ENCODE data around the gene PROC.

PROC gene

GRCh38 chr2:127428057-127428814 is 10.0 kb downstream of the PROC start:
- DNase-seq (ENCODE audit: low read depth) = no peak
- H3K4me3 ChIP-seq (replicated peaks; ENCODE audit: low read depth, low read length) = no peak overlapping the region
- no peak for TF ChIP-seq CTCF (IDR thresholded peaks at IDR 0.05; ENCODE audit: low read length, missing control alignments)

- H3K4me3 ChIP-seq (replicated peaks; ENCODE audit: low read depth, low read length) = no peak overlapping the region
- no peak for TF ChIP-seq CTCF (IDR thresholded peaks at IDR 0.05; ENCODE audit: low read length, missing control alignments)
- no peak for DNase-seq (ENCODE audit: low read depth)
Measured at GRCh38 chr2:127428815-127429109, 10.5 kb downstream of the PROC start.

- no peak for TF ChIP-seq CTCF (IDR thresholded peaks at IDR 0.05; ENCODE audit: low read length, missing control alignments)
- DNase-seq (ENCODE audit: low read depth) = no peak
- no peak overlapping the region for H3K4me3 ChIP-seq (replicated peaks; ENCODE audit: low read depth, low read length)
Measured at GRCh38 chr2:127429291-127429690, 11.1 kb downstream of the PROC start.

- no peak for DNase-seq (ENCODE audit: low read depth)
- no peak for TF ChIP-seq CTCF (IDR thresholded peaks at IDR 0.05; ENCODE audit: low read length, missing control alignments)
- H3K4me3 ChIP-seq (replicated peaks; ENCODE audit: low read depth, low read length) = no peak overlapping the region
Measured at GRCh38 chr2:127429844-127430425, 11.7 kb downstream of the PROC start.

GRCh38 chr2:127431408-127432023 is 13.3 kb downstream of the PROC start:
- TF ChIP-seq CTCF (IDR thresholded peaks at IDR 0.05; ENCODE audit: low read length, missing control alignments) = no peak
- H3K4me3 ChIP-seq (replicated peaks; ENCODE audit: low read depth, low read length) = no peak overlapping the region
- DNase-seq (ENCODE audit: low read depth) = no peak

- no peak for TF ChIP-seq CTCF (IDR thresholded peaks at IDR 0.05; ENCODE audit: low read length, missing control alignments)
- H3K4me3 ChIP-seq (replicated peaks; ENCODE audit: low read depth, low read length) = no peak overlapping the region
Measured at GRCh38 chr2:127434515-127434914, 16.3 kb downstream of the PROC start.

More at GRCh38 chr2:127434515-127434914, 16.3 kb downstream of the PROC start:
- DNase-seq (ENCODE audit: low read depth) = no peak

Measured in fibroblast of pulmonary artery (primary cell).